ENCODE data around the gene CDK14. TPM values are rescaled to one million over a fixed set of nuclear protein-coding genes. Genes with fewer than 3 reads are reported as not detected.
"Not testable (repeated sequence)": the region's sequence is repeated elsewhere in the genome, so short reads cannot be mapped to it uniquely, and the experiment has no call there.

The CDK14 gene
- total and polyA plus RNA-seq, 2 donors (not counting 1 experiment from before 2014, with no cell fraction given) = 23.6 to 41.1 TPM

DNA sequence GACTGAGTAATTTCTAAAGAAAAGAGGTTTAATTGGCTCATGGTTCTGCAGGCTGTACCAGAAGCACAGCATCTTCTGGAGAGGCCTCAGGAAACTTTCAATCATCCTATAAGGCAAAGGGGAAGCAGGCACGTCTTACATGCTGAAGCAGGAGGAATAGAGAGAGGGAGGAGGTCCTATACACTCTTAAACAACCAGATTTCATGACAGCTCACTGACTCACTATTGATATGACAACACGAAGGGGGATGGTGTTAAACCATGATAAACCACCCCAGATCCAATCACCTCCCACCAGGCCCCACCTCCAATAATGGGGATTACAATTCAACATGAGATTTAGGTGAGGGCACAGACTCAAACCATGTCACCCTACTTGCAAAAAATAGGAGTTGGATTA, 201.5 kb downstream of the CDK14 start:
- Histone ChIP-seq H3K79me2 (ENCODE audit: control insufficient read depth, insufficient read depth, low read length) (no peaks in the 10 kb centered on the region), H3K9me3 (ENCODE audit: control insufficient read depth, insufficient read depth, low read depth, low read length) (no peaks in the 10 kb centered on the region), H4K20me1 (ENCODE audit: control insufficient read depth, extremely low read depth, insufficient read depth, low read length) (no peaks in the 10 kb centered on the region), H3K4me1 (ENCODE audit: control insufficient read depth, extremely low read depth, insufficient read depth, low read length) (no peaks in the 10 kb centered on the region), H3K27me3 (ENCODE audit: control insufficient read depth, insufficient read depth, low read length) (no peaks in the 10 kb centered on the region), H3K9ac (ENCODE audit: insufficient read depth, low read length) (no peak overlapping the region), H3K27ac (ENCODE audit: insufficient read depth, low read length) (no peak overlapping the region), H3K4me3 (replicated peaks in 1 of 4; ENCODE audit: control extremely low read depth in 1 of 4, insufficient read depth in 1 of 4, low read depth in 3 of 4, low read length in 4 of 4) (no peak overlapping the region), H2AFZ (ENCODE audit: low read length) (no peak overlapping the region), H3K36me3 (ENCODE audit: control insufficient read depth, insufficient read depth, low read length) (no peaks in the 10 kb centered on the region), H3K4me2 (ENCODE audit: extremely low read depth, insufficient read depth, low read length) (no peak overlapping the region)
- peak in 1 of 2 donors; percentile 53 for DNase-seq (ENCODE audit: low read depth in 2 of 2)
- TF ChIP-seq, protein P1, sequence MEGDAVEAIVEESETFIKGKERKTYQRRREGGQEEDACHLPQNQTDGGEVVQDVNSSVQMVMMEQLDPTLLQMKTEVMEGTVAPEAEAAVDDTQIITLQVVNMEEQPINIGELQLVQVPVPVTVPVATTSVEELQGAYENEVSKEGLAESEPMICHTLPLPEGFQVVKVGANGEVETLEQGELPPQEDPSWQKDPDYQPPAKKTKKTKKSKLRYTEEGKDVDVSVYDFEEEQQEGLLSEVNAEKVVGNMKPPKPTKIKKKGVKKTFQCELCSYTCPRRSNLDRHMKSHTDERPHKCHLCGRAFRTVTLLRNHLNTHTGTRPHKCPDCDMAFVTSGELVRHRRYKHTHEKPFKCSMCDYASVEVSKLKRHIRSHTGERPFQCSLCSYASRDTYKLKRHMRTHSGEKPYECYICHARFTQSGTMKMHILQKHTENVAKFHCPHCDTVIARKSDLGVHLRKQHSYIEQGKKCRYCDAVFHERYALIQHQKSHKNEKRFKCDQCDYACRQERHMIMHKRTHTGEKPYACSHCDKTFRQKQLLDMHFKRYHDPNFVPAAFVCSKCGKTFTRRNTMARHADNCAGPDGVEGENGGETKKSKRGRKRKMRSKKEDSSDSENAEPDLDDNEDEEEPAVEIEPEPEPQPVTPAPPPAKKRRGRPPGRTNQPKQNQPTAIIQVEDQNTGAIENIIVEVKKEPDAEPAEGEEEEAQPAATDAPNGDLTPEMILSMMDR (conservative IDR thresholded peaks at IDR 0.05 in 1 of 2, IDR thresholded peaks at IDR 0.05 in 1 of 2; ENCODE audit: low read depth in 1 of 2, low read length in 2 of 2) = no peak
- no peak for TF ChIP-seq EZH2 (IDR thresholded peaks at IDR 0.05; ENCODE audit: low read length, missing control alignments)

DNA sequence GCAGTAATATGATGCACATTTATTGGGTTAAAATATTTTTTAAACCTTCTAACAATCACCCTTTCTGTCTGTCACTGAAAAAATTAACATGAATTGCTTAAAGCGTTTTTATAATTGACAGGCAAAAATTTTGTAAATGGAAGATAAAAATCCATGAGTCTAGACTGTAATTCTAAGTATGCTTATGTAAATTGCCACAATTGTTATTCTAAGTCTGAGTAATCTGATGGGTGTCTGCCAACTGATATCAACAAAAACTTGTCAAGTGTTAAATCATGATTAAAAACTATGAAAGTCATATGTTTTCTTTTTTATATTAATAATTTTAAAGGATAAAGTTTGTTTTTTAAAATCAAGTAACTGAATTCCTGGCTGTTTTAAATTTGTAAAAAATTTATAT, 208.2 kb downstream of the CDK14 start:
- H4K20me1 ChIP-seq (ENCODE audit: control insufficient read depth, extremely low read depth, insufficient read depth, low read length) = no peaks in the 10 kb centered on the region
- DNase-seq (ENCODE audit: low read depth in 2 of 2) = peak; percentile 16 to 77
- no peaks in the 10 kb centered on the region for H3K27me3 ChIP-seq (ENCODE audit: control insufficient read depth, insufficient read depth, low read length)
- no peak overlapping the region for H2AFZ ChIP-seq (ENCODE audit: low read length)
- no peak overlapping the region for H3K4me3 ChIP-seq (replicated peaks in 1 of 4; ENCODE audit: control extremely low read depth in 1 of 4, insufficient read depth in 1 of 4, low read depth in 3 of 4, low read length in 4 of 4)
- no peak overlapping the region for H3K4me2 ChIP-seq (ENCODE audit: extremely low read depth, insufficient read depth, low read length)
- H3K79me2 ChIP-seq (ENCODE audit: control insufficient read depth, insufficient read depth, low read length) = no peaks in the 10 kb centered on the region
- H3K9me3 ChIP-seq (ENCODE audit: control insufficient read depth, insufficient read depth, low read depth, low read length) = no peaks in the 10 kb centered on the region
- H3K4me1 ChIP-seq (ENCODE audit: control insufficient read depth, extremely low read depth, insufficient read depth, low read length) = no peaks in the 10 kb centered on the region
- H3K9ac ChIP-seq (ENCODE audit: insufficient read depth, low read length) = no peak overlapping the region
- H3K36me3 ChIP-seq (ENCODE audit: control insufficient read depth, insufficient read depth, low read length) = no peaks in the 10 kb centered on the region
- TF ChIP-seq, protein P1 (conservative IDR thresholded peaks at IDR 0.05 in 1 of 2, IDR thresholded peaks at IDR 0.05 in 1 of 2; ENCODE audit: low read depth in 1 of 2, low read length in 2 of 2) = no peak
- TF ChIP-seq EZH2 (IDR thresholded peaks at IDR 0.05; ENCODE audit: low read length, missing control alignments) = no peak
- no peak overlapping the region for H3K27ac ChIP-seq (ENCODE audit: insufficient read depth, low read length)

DNA sequence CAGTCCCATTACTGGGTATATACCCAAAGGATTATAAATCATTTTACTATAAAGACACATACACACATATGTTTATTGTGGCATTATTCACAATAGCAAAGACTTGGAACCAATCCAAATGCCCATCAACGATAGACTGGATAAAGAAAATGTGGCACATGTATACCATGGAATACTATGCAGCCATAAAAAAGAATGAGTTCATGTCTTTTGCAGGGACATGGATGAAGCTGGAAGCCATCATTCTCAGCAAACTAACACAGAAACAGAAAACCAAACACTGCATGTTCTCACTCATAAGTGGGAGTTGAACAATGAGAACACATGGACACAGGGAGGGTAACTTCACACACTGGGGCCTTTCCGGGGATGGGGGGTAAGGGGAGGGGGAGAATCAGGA, 219.4 kb downstream of the CDK14 start:
- not testable (repeated sequence) for DNase-seq (ENCODE audit: low read depth in 2 of 2); H3K9me3 ChIP-seq (ENCODE audit: control insufficient read depth, insufficient read depth, low read depth, low read length); H4K20me1 ChIP-seq (ENCODE audit: control insufficient read depth, extremely low read depth, insufficient read depth, low read length); H3K9ac ChIP-seq (ENCODE audit: insufficient read depth, low read length); H2AFZ ChIP-seq (ENCODE audit: low read length); H3K79me2 ChIP-seq (ENCODE audit: control insufficient read depth, insufficient read depth, low read length); H3K4me1 ChIP-seq (ENCODE audit: control insufficient read depth, extremely low read depth, insufficient read depth, low read length); H3K4me2 ChIP-seq (ENCODE audit: extremely low read depth, insufficient read depth, low read length); H3K27me3 ChIP-seq (ENCODE audit: control insufficient read depth, insufficient read depth, low read length); H3K27ac ChIP-seq (ENCODE audit: insufficient read depth, low read length); H3K4me3 ChIP-seq (replicated peaks in 1 of 4; ENCODE audit: control extremely low read depth in 1 of 4, insufficient read depth in 1 of 4, low read depth in 3 of 4, low read length in 4 of 4); H3K36me3 ChIP-seq (ENCODE audit: control insufficient read depth, insufficient read depth, low read length)

Data from fibroblast of lung (primary cell).